Measurements from ENCODE around the gene ROR2.
"Not testable (repeated sequence)": the region's sequence is repeated elsewhere in the genome, so short reads cannot be mapped to it uniquely, and the experiment has no call there.

ROR2 gene

GRCh38 chr9:91580136-91580535 is 369.9 kb downstream of the ROR2 start:
- no peak for DNase-seq (ENCODE audit: low read depth, low spot score)

- DNase-seq (ENCODE audit: low read depth, low spot score), result no peak
These were observed 371.1 kb downstream of the ROR2 start for GRCh38 chr9:91578911-91579310.

GRCh38 chr9:91577633-91578061 is 372.4 kb downstream of the ROR2 start:
- no peak for DNase-seq (ENCODE audit: low read depth, low spot score)

- no peak for DNase-seq (ENCODE audit: low read depth, low spot score)
These were observed 377.2 kb downstream of the ROR2 start for GRCh38 chr9:91572811-91573210.

- DNase-seq (ENCODE audit: low read depth, low spot score), result no peak
These were observed 378.0 kb downstream of the ROR2 start for GRCh38 chr9:91572044-91572443.

- DNase-seq (ENCODE audit: low read depth, low spot score), result no peak
These were observed 379.0 kb downstream of the ROR2 start for GRCh38 chr9:91571036-91571435.

GRCh38 chr9:91567642-91568274 is 382.3 kb downstream of the ROR2 start:
- no peak for DNase-seq (ENCODE audit: low read depth, low spot score)

- no peak for DNase-seq (ENCODE audit: low read depth, low spot score)
These were observed 385.9 kb downstream of the ROR2 start for GRCh38 chr9:91564081-91564670.

- DNase-seq (ENCODE audit: low read depth, low spot score), result no peak
These were observed 387.6 kb downstream of the ROR2 start for GRCh38 chr9:91562416-91562815.

- no peak for DNase-seq (ENCODE audit: low read depth, low spot score)
These were observed 389.7 kb downstream of the ROR2 start for GRCh38 chr9:91560301-91560700.

- DNase-seq (ENCODE audit: low read depth, low spot score), result no peak
These were observed 391.1 kb downstream of the ROR2 start for GRCh38 chr9:91558879-91559278.

- no peak for DNase-seq (ENCODE audit: low read depth, low spot score)
These were observed 391.6 kb downstream of the ROR2 start for GRCh38 chr9:91558395-91558794.

GRCh38 chr9:91557327-91557726 is 392.7 kb downstream of the ROR2 start:
- no peak for DNase-seq (ENCODE audit: low read depth, low spot score)

- no peak for DNase-seq (ENCODE audit: low read depth, low spot score)
These were observed 394.9 kb downstream of the ROR2 start for GRCh38 chr9:91555132-91555531.

- no peak for DNase-seq (ENCODE audit: low read depth, low spot score)
These were observed 400.9 kb downstream of the ROR2 start for GRCh38 chr9:91549177-91549576.

- no peak for DNase-seq (ENCODE audit: low read depth, low spot score)
These were observed 402.9 kb downstream of the ROR2 start for GRCh38 chr9:91547081-91547480.

- no peak for DNase-seq (ENCODE audit: low read depth, low spot score)
These were observed 403.5 kb downstream of the ROR2 start for GRCh38 chr9:91546574-91546973.

- DNase-seq (ENCODE audit: low read depth, low spot score), result no peak
These were observed 408.3 kb downstream of the ROR2 start for GRCh38 chr9:91541734-91542133.

- not testable (repeated sequence) for DNase-seq (ENCODE audit: low read depth, low spot score)
These were observed 409.5 kb downstream of the ROR2 start for GRCh38 chr9:91540506-91540905.

GRCh38 chr9:91536211-91536691 is 413.8 kb downstream of the ROR2 start:
- DNase-seq (ENCODE audit: low read depth, low spot score), result no peak

- no peak for DNase-seq (ENCODE audit: low read depth, low spot score)
These were observed 415.7 kb downstream of the ROR2 start for GRCh38 chr9:91534374-91534773.

- DNase-seq (ENCODE audit: low read depth, low spot score), result no peak
These were observed 416.6 kb downstream of the ROR2 start for GRCh38 chr9:91533382-91533781.

- no peak for DNase-seq (ENCODE audit: low read depth, low spot score)
These were observed 417.7 kb downstream of the ROR2 start for GRCh38 chr9:91532325-91532724.

- DNase-seq (ENCODE audit: low read depth, low spot score), result no peak
These were observed 419.2 kb downstream of the ROR2 start for GRCh38 chr9:91530829-91531228.
